GM18951 (cell line): Measurements from ENCODE around the gene ATP8A2.
"Not testable (repeated sequence)": the region's sequence is repeated elsewhere in the genome, so short reads cannot be mapped to it uniquely, and the experiment has no call there.

Source experiments
- POLR2A ChIP-seq: IDR thresholded peaks from 4 replicates; pipeline ENCODE4 v1.6.1; 2011; ENCODE audit warnings: mild to moderate bottlenecking; ENCODE audit not compliant: insufficient read length, insufficient read depth; ENCODE audit errors: extremely low read depth
- in situ Hi-C: fragments of 300-500 bp; cut with MboI; formaldehyde crosslinking; loops from one replicate; pipeline ENCODE4 v1.12.0; 2022; ENCODE audit warnings: low sequenced_read_pairs, mixed read lengths, inconsistent platforms; ENCODE audit not compliant: unreplicated experiment

Gene ATP8A2

DNA sequence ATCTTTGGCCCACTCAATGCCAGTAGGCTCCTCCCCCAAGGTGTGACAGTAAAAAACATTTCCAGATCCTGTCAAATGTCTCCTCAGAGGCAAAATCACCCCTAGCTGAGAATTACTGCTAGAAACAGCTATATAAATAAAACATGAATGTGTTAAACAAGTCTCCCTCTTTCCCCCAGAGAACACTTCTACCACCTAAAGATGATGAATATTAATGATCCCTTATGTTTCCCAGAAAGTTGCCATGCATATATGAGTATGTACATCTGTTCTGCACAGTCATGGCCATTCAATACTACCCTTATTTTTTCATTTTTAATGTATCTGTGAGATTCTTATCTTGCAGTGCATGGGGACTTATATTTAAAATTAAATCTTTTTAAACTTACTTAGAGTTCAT lies 450.0 kb downstream of the ATP8A2 start:
- TF ChIP-seq POLR2A = no peak
- in situ Hi-C loops = no loop called here

DNA sequence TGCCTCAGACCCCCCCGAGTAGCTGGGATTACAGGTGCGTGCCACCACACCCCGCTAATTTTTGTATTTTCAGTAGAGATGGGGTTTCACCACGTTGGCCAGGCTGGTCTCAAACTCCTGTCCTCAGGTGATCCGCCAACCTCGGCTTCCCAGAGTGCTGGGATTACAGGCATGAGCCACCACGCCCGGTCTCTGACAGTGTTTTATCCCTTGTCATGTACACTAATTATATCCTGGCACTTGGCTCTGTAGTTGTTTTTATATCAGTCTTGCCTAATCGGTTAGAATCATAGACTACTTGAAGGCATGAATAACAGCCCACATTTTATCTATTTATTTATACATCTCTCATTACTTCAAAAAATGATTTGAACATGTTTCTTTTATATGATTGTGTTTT lies 455.4 kb downstream of the ATP8A2 start:
- in situ Hi-C loops = not testable (repeated sequence)

DNA sequence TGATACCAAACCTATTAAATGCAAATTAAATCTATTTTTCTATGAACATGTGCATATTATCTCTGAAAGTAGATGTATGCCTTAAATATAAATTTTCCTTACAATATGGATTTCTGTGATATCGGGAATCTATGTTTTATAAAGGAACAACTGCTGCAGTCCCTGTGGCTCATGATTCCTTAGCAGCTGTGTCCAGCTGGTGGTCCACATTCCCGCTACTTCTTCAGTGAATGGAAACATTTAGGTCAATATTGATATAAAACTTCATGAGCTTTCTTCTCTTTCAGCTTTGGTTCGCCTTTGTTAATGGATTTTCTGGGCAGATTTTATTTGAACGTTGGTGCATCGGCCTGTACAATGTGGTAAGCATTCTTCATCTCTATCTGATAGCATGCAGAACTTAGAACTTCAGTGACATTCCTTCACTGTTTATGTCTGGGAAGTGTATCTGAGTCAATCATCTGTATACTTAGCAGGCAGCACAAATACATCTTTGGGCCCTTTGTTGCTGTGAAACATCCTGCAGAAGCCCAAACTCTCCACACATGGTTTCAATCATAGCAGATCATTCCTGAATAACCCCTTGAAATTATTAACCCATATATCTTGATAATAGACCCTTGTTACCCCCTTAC lies 456.2 kb downstream of the ATP8A2 start:
- no peak for TF ChIP-seq POLR2A
- in situ Hi-C loops = no loop called here

DNA sequence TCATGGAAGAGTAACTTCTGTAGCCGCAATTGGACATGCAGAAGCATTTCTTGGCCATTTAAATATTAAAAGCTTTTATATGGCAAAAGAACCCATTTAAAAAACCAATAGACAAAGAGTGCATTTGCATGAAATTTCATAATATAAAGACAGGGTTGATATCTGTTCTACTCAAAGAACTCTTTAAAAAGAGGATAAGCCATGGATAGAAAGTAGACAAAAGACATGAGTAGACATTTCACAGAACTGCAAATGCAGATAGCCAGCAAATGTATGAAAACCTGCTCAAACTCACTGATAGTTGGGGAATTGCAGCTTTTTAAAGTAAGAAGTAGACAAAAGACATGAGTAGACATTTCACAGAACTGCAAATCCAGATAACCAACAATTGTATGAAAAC lies 462.0 kb downstream of the ATP8A2 start:
- no peak for TF ChIP-seq POLR2A

DNA sequence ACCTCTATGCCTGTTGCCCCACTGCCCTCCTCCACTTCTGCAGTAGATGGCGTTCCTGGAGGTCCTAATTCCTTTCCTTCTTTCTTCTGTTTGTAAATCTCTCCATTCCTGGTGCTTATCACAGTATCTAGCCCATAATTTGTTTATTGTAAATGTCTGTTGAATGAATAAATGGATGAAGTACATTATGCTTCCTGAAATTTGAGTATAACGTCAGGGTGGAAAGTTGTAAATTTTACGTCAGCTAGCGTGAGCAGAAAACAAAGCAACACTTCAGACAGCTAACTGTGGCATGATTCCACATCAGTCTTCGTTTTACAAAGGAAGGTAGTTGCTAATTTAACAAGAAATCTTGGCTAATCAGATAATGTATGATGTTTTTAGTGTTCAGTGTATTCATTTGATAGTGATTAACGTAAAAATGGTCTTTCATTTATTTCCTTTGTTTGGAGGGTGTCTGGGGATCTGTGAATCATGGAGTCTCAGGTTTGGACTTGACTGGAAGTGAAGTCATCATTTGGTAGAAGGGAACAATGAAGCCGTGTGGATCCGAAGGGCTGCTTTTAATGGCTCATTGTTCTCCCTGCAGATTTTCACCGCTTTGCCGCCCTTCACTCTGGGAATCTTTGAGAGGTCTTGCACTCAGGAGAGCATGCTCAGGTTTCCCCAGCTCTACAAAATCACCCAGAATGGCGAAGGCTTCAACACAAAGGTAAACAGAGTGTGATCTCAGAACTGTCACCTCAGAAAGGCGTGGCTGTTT lies 465.0 kb downstream of the ATP8A2 start:
- in situ Hi-C loops = loop anchor here (10.0 kb wide), 1 partner anchor 228 kb away; no protein-coding TSS in a partner anchor
- no peak for TF ChIP-seq POLR2A

More for the DNA sequence above, 462.0 kb downstream of the ATP8A2 start:
- in situ Hi-C loops = loop anchor here (10.0 kb wide), 1 partner anchor 231 kb away; no protein-coding TSS in a partner anchor

- TF ChIP-seq POLR2A = no peak
- in situ Hi-C loops = loop anchor here (10.0 kb wide), 1 partner anchor 225 kb away; no protein-coding TSS in a partner anchor
Observed at GRCh38 chr13:25839371-25839770, 467.6 kb downstream of the ATP8A2 start.

- no peak for TF ChIP-seq POLR2A
- in situ Hi-C loops = no loop called here
Observed at GRCh38 chr13:25840261-25840660, 468.5 kb downstream of the ATP8A2 start.

DNA sequence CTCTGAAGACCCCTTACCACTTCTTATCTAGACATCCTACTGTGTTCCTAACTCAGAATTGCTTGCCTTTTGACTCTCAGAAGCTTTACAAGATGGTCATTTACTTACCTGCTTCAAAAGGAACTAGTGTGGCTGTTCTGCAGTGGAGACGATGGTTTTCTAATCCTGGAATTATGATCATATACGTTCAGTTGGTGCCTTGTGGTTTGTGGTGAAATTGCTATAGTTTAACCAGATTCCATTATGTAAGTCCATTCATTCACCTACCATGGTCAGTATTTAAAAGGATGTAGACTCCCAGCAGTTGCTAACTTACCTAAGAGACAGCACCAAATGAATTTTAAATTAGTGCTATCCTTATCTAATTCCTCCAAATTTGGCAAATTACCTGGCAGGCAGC lies 469.2 kb downstream of the ATP8A2 start:
- in situ Hi-C loops = no loop called here
- no peak for TF ChIP-seq POLR2A

DNA sequence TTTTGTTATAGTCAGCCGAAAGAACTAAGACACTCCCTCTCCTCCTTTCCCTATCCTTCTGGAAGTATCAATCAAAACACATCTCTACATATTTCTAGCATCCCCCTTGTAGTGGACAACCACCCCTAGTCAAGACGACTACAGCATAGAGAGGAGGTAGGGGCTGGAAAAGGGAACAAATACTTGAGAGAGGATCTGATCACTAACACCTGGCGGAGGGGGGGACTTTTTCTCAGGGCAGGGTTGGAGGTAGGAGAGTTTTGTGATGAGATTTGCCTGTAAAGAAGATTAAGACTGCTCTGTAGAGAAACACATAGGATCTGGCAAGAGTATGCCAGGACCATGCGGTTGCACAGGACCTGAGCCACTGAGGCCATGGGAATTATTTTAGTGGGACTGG lies 471.9 kb downstream of the ATP8A2 start:
- in situ Hi-C loops = no loop called here
- TF ChIP-seq POLR2A = no peak

DNA sequence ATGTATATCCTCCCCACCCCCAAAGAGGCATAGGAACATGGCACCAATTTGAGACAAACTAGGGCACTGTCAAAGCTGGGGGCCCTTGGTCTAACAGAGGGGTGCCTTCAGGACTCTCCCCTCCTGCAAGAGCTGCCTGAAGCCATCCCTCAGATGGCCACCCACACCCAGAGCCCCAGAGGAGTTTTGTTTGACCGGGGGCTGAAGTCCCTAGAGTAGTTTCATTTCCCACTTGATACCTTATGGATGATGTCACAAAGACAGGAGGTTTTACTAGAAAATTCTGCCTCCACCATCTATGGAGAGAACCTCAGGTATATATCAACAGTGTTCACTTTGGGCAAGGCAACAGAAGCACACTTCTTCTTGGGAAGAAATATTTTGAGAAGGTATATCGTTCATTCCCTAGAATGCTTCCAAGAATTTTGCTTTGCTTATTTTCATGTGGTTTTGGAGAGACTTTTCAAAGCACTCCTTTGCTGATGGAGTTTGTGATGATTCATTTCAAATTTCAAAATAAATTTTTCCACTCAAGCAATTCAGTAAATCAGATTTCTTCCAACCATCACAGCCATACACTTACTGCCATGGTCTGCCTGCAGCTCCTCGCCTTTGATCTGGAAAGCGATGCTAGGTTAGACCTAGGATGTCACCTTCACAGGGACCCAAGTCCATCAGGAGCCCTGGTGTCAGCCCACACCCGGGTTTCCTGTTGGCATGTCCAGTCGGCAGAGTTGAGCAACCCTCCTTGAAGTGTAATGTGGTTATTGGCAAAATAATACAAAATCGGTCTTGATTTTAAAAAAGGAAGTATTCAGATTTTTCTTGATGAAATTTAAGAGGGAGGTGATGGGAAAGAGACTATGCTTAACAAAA lies 473.0 kb downstream of the ATP8A2 start:
- TF ChIP-seq POLR2A = no peak
- in situ Hi-C loops = no loop called here

- TF ChIP-seq POLR2A = no peak
- in situ Hi-C loops = no loop called here
Observed at GRCh38 chr13:25846222-25846984, 474.6 kb downstream of the ATP8A2 start.

GRCh38 chr13:25847145-25847544 lies 475.4 kb downstream of the ATP8A2 start:
- TF ChIP-seq POLR2A = no peak
- in situ Hi-C loops = no loop called here
